Dedifferentiated amniotic fluid mesenchymal stem cell (primary cell): ENCODE measurements around the gene CCDC141.
"Not testable (repeated sequence)": the region's sequence is repeated elsewhere in the genome, so short reads cannot be mapped to it uniquely, and the experiment has no call there.

ENCODE experiments used
- DNase-seq: peaks from one replicate; pipeline ENCODE4 v3.0.0-alpha.2; 2016; ENCODE audit errors: extremely low spot score

The CCDC141 gene

GRCh38 chr2:179049546-179050311, at the start of gene CCDC141:
Gene CCDC141 (minus strand): TSS chr2:179050137. CDS start chr2:179049941, 196 bp downstream.
- DNase-seq = no peak

- DNase-seq = peak; percentile 11
Observed at GRCh38 chr2:179098080-179098689, 48.2 kb upstream of the CCDC141 start.

GRCh38 chr2:179097131-179097530, 47.2 kb upstream of the CCDC141 start:
- DNase-seq = peak; percentile 8

GRCh38 chr2:179096090-179096489, 46.2 kb upstream of the CCDC141 start:
- DNase-seq = no peak

- not testable (repeated sequence) for DNase-seq
Observed at GRCh38 chr2:179092912-179093311, 43.0 kb upstream of the CCDC141 start.

- no peak for DNase-seq
Observed at GRCh38 chr2:179082697-179083096, 32.8 kb upstream of the CCDC141 start.

GRCh38 chr2:179081954-179082353, 32.0 kb upstream of the CCDC141 start:
- DNase-seq = peak; percentile 10

GRCh38 chr2:179072527-179072926, 22.6 kb upstream of the CCDC141 start:
- no peak for DNase-seq

GRCh38 chr2:179071810-179072355, 21.9 kb upstream of the CCDC141 start:
- DNase-seq = no peak

- DNase-seq = no peak
Observed at GRCh38 chr2:179070895-179071294, 21.0 kb upstream of the CCDC141 start.

GRCh38 chr2:179069685-179070084, 19.7 kb upstream of the CCDC141 start:
- DNase-seq = no peak

- DNase-seq = no peak
Observed at GRCh38 chr2:179068991-179069643, 19.2 kb upstream of the CCDC141 start.

GRCh38 chr2:179059026-179059700, 9.2 kb upstream of the CCDC141 start:
- DNase-seq = no peak

GRCh38 chr2:179057737-179058136, 7.8 kb upstream of the CCDC141 start:
- DNase-seq = no peak

GRCh38 chr2:179053568-179053967, 3.6 kb upstream of the CCDC141 start:
- not testable (repeated sequence) for DNase-seq

- DNase-seq = no peak
Observed at GRCh38 chr2:179051250-179051649, 1.3 kb upstream of the CCDC141 start.

GRCh38 chr2:179050755-179051154, 818 bp upstream of the CCDC141 start:
- no peak for DNase-seq

- DNase-seq = no peak
Observed at GRCh38 chr2:179049203-179049545, 763 bp downstream of the CCDC141 start.

- DNase-seq = no peak
Observed at GRCh38 chr2:179048099-179048498, 1.8 kb downstream of the CCDC141 start.

GRCh38 chr2:179045602-179046001, 4.3 kb downstream of the CCDC141 start:
- DNase-seq = not testable (repeated sequence)

- DNase-seq = no peak
Observed at GRCh38 chr2:179044500-179044899, 5.4 kb downstream of the CCDC141 start.

GRCh38 chr2:179037807-179038206, 12.1 kb downstream of the CCDC141 start:
- no peak for DNase-seq
